Left lung (tissue), 10 donors: ENCODE measurements around the gene DGCR2. TPM values are rescaled to one million over a fixed set of nuclear protein-coding genes. Genes with fewer than 3 reads are reported as not detected.

Experiments used
- ATAC-seq: fragments of 200-7000 bp; cut with Tn5 transposase; one replicate; pipeline ENCODE4 v1.9.1; 2020; ENCODE audit warnings: moderate library complexity
- DNase-seq, 4 donors: peaks; one replicate each; pipeline ENCODE4 v3.0.0-alpha.2; 2013 to 2020
- H3K27ac ChIP-seq, 2 donors: fragments of 200-600 bp; sonication (generic) in 1 of 2; one replicate each; pipeline versions ENCODE4 v1.5.0 to v1.8.0; 2020 to 2021
- H3K27me3 ChIP-seq, 2 donors: fragments of 200-600 bp; sonication (generic) in 1 of 2; one replicate each; pipeline versions ENCODE4 v1.5.0 to v1.8.0; 2020 to 2021
- H3K36me3 ChIP-seq, 2 donors: fragments of 200-600 bp; sonication (generic) in 1 of 2; one replicate each; pipeline versions ENCODE4 v1.5.0 to v1.8.0; 2020 to 2021
- H3K4me1 ChIP-seq, 2 donors: fragments of 200-600 bp; one replicate each; pipeline ENCODE4 v1.8.0; 2021
- H3K4me3 ChIP-seq, 2 donors: fragments of 200-600 bp; sonication (generic) in 1 of 2; one replicate each; pipeline versions ENCODE4 v1.5.0 to v1.8.0; 2020 to 2021; ENCODE audit warnings: mild to moderate bottlenecking in 1 of 2
- H3K9me3 ChIP-seq, 2 donors: fragments of 200-600 bp; sonication (generic) in 1 of 2; one replicate each; pipeline versions ENCODE4 v1.5.0 to v1.8.0; 2020 to 2021
- intact Hi-C, 2 donors: fragments of 100-400 bp; cut with DNase I; formaldehyde crosslinking; loops; one replicate each; pipeline versions ENCODE4 v1.11.2 to v1.14.2; 2022
- polyA plus RNA-seq, 6 donors: library from polyadenylated mRNA; unstranded; fragments of 120-200 nt; gene quantifications; one replicate each; pipeline ENCODE4 v1.2.1, GENCODE V29; 2013; ENCODE audit not compliant: insufficient read length in 6 of 6
- total RNA-seq, 2 donors: library from RNA; stranded (reverse); fragmentation: NEBNext Ultra II Directional; extraction: Animal tissue kit (Norgen Biotek cat#: 25700); gene quantifications; one replicate each; pipeline ENCODE4 v1.2.1, GENCODE V29; 2021
- TF ChIP-seq, protein P1 (sequence below), 2 donors: fragments of 200-600 bp; sonication (generic) in 1 of 2; IDR thresholded peaks; one replicate each; pipeline versions ENCODE4 v1.5.0 to v1.8.0; 2021; ENCODE audit warnings: antibody characterized with exemption in 2 of 2
- donor health status: DM: no; HTN: yes; CAD: no.
- donor health status: DM: no; HTN: no; CAD: no.

Gene DGCR2
- total and polyA plus RNA-seq, 8 donors, result 55.8 to 87.0 (median 68.2) TPM

DNA sequence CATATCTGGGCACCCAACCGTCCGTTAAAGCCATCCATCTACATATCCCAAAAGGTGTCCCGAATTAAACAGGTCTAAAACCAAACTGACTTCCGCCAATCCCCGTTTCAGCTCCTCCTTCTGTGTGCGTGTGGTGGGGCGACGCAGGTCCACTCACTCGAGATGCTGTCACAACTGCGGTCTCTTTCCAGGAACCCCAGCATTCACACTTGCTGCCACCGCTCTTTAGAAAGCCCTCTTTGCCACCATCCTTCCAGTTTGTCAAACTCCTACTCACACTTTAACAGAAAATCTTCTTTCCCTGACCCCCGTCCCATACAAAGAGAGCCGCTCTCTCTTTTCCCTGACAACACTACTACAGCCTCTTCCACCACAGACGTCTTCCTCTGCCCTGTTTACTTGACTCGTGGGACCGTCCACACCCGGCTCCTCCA is 21.8 kb upstream of the DGCR2 start:
- intact Hi-C loops, result no loop called here
- H3K4me1 ChIP-seq, result peaks cover 6 to 19% of the 10 kb centered on the region in 2 donors
- peak overlapping the region; percentile 84 to 86 for H3K4me3 ChIP-seq
- peaks cover 0 to 39% of the 10 kb centered on the region in 2 donors for H3K36me3 ChIP-seq
- TF ChIP-seq, protein P1, sequence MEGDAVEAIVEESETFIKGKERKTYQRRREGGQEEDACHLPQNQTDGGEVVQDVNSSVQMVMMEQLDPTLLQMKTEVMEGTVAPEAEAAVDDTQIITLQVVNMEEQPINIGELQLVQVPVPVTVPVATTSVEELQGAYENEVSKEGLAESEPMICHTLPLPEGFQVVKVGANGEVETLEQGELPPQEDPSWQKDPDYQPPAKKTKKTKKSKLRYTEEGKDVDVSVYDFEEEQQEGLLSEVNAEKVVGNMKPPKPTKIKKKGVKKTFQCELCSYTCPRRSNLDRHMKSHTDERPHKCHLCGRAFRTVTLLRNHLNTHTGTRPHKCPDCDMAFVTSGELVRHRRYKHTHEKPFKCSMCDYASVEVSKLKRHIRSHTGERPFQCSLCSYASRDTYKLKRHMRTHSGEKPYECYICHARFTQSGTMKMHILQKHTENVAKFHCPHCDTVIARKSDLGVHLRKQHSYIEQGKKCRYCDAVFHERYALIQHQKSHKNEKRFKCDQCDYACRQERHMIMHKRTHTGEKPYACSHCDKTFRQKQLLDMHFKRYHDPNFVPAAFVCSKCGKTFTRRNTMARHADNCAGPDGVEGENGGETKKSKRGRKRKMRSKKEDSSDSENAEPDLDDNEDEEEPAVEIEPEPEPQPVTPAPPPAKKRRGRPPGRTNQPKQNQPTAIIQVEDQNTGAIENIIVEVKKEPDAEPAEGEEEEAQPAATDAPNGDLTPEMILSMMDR (IDR thresholded peaks at IDR 0.05), result no peak
- H3K27me3 ChIP-seq, result peaks cover 13 to 22% of the 10 kb centered on the region in 2 donors
- DNase-seq (no peak), ATAC-seq (peak; percentile 12)
- no peaks in the 10 kb centered on the region for H3K9me3 ChIP-seq
- peak overlapping the region in 1 of 2 donors; percentile 73 for H3K27ac ChIP-seq

DNA sequence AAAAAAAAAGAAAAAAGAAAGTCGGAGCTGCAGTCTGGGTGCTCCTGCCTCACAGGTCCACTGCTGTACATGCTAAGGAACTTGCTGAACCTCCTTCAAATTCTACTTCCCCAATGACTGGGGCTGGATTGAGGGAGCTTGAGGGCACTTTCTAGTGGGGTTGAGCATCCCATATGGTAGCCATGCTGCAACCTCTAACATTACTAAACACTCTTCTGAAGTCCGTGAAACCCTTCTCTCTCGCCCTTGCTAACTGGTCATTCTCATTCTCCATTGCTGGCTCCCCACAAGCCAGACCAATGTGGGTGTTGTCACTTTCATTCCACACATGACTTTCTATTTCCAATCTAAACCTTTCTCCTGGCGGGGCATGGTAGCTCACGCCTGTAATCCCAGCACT is 21.0 kb upstream of the DGCR2 start:
- peak overlapping the region in 1 of 2 donors; percentile 86 for H3K4me3 ChIP-seq

DNA sequence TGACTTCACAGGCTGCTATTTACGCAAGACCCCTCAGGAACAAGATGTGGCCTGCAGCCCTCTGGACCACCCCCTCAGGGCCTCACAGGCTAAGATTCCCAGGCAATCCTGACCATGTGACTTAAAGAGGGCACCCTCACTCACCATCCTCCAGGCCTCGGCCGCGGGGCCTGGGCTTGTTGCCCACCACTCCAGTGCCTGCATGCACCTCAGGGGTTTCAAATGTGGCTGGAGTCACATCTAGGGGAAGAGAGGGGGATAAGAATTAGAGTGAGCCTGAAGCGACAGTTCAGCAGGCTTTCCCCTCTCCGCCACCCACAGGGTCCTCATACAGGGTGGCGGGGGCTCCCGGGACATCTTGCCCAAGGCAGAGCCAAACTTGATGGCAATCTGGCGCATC is 20.2 kb upstream of the DGCR2 start:
- Histone ChIP-seq H3K4me3 (no peak overlapping the region), H3K4me1 (peaks cover 6 to 18% of the 10 kb centered on the region in 2 donors), H3K27me3 (peaks cover 0 to 6% of the 10 kb centered on the region in 2 donors), H3K9me3 (no peaks in the 10 kb centered on the region), H3K36me3 (peaks cover 0 to 55% of the 10 kb centered on the region in 2 donors), H3K27ac (no peak overlapping the region)
- TF ChIP-seq, protein P1 (IDR thresholded peaks at IDR 0.05), result no peak
- DNase-seq (no peak), ATAC-seq (no peak)
- intact Hi-C loops, result no loop called here

More for the DNA sequence above, 21.0 kb upstream of the DGCR2 start:
- TF ChIP-seq, protein P1 (IDR thresholded peaks at IDR 0.05), result no peak
- DNase-seq, result no peak
- Histone ChIP-seq H3K27me3 (peaks cover 5 to 14% of the 10 kb centered on the region in 2 donors), H3K9me3 (no peaks in the 10 kb centered on the region), H3K27ac (no peak overlapping the region), H3K36me3 (peaks cover 0 to 47% of the 10 kb centered on the region in 2 donors), H3K4me1 (peaks cover 6 to 18% of the 10 kb centered on the region in 2 donors)
- intact Hi-C loops, result no loop called here
- no peak for ATAC-seq

DNA sequence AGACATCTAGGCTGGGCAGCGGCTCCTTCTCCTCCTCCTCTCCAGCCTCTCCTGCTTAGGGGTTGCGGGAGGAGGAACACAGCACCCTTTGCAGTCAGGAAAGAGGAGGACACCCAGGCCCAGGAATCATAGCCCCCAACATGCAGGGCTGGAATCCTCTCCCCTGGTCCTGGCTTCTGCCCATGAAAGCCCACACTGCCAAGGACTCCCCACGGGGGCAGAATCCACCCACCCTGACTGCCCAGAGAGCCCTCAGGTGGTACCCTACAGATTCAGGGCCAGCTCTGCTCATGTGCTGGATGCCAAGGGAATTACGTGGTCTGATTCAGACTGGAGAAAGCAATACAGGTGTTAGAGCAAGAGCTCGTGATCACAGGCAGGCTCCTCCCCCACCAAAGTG is 17.8 kb upstream of the DGCR2 start:
- Histone ChIP-seq H3K36me3 (peaks cover 0 to 79% of the 10 kb centered on the region in 2 donors), H3K27ac (no peak overlapping the region), H3K27me3 (no peaks in the 10 kb centered on the region), H3K4me3 (no peak overlapping the region), H3K4me1 (peaks cover 6 to 17% of the 10 kb centered on the region in 2 donors), H3K9me3 (no peaks in the 10 kb centered on the region)
- TF ChIP-seq, protein P1 (IDR thresholded peaks at IDR 0.05), result no peak
- ATAC-seq (no peak), DNase-seq (no peak)
- intact Hi-C loops, result no loop called here

DNA sequence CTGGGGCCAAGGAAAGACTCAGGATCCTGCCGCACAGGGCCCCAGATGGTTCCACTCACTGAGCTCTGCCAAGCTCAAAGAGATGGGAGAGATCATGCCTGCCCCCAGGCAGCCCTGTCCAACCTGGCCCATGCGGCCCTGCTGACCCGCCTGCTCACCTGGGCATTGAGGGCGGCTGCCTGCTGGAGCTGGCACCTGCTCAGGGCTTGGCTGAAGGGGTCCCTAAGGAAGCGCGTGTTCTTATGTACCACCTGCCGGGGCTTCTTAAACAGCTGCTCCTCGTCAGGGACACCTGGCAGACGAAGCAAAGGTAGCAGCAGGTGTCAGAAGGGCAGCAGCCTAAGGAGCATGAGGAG is 16.8 kb upstream of the DGCR2 start:
- H3K36me3 ChIP-seq, result peaks cover 0 to 89% of the 10 kb centered on the region in 2 donors
- TF ChIP-seq, protein P1 (IDR thresholded peaks at IDR 0.05), result no peak
- H3K27me3 ChIP-seq, result no peaks in the 10 kb centered on the region
- H3K27ac ChIP-seq, result no peak overlapping the region
- intact Hi-C loops, result no loop called here
- H3K4me1 ChIP-seq, result peaks cover 6 to 13% of the 10 kb centered on the region in 2 donors
- H3K4me3 ChIP-seq, result no peak overlapping the region
- DNase-seq (no peak), ATAC-seq (no peak)
- no peaks in the 10 kb centered on the region for H3K9me3 ChIP-seq
